GM13977 (cell line): ENCODE data around the gene IGSF6.
"Not testable (repeated sequence)": the region's sequence is repeated elsewhere in the genome, so short reads cannot be mapped to it uniquely, and the experiment has no call there.

Experiments
- DNase-seq: peaks from one replicate; pipeline ENCODE4 v3.0.0; 2012; ENCODE audit warnings: low spot score
- CTCF ChIP-seq: IDR thresholded peaks from 2 replicates; pipeline ENCODE4 v1.5.1; 2012; ENCODE audit warnings: mild to moderate bottlenecking, control low read depth; ENCODE audit not compliant: insufficient read depth; ENCODE audit errors: extremely low read depth, missing control alignments
- in situ Hi-C: fragments of 300-500 bp; cut with MboI; formaldehyde crosslinking; loops from one replicate; pipeline ENCODE4 v1.12.0; 2022; ENCODE audit warnings: low sequenced_read_pairs, low pct_unique_long_range_greater_than_20kb, mixed read lengths, inconsistent platforms; ENCODE audit not compliant: unreplicated experiment

Gene IGSF6

GRCh38 chr16:21610766-21611165 lies 41.6 kb downstream of the IGSF6 start:
- no peak for DNase-seq
- in situ Hi-C loops: no loop called here
- TF ChIP-seq CTCF: no peak

GRCh38 chr16:21610006-21610544 lies 42.3 kb downstream of the IGSF6 start:
- no peak for TF ChIP-seq CTCF
- no peak for DNase-seq
- in situ Hi-C loops: no loop called here

- no peak for TF ChIP-seq CTCF
- no peak for DNase-seq
- in situ Hi-C loops: no loop called here
These were observed 43.6 kb downstream of the IGSF6 start for GRCh38 chr16:21608639-21609328.

GRCh38 chr16:21605848-21606247 lies 46.6 kb downstream of the IGSF6 start:
- in situ Hi-C loops, DNase-seq: not testable (repeated sequence)

- no peak for TF ChIP-seq CTCF
- in situ Hi-C loops: no loop called here
- no peak for DNase-seq
These were observed 48.5 kb downstream of the IGSF6 start for GRCh38 chr16:21603928-21604327.

GRCh38 chr16:21602785-21603184 lies 49.6 kb downstream of the IGSF6 start:
- DNase-seq: no peak
- no peak for TF ChIP-seq CTCF
- in situ Hi-C loops: no loop called here

GRCh38 chr16:21600031-21600773 lies 52.2 kb downstream of the IGSF6 start:
- in situ Hi-C loops: no loop called here
- peak; percentile 36 for DNase-seq
- TF ChIP-seq CTCF: no peak
